Gastroesophageal sphincter (tissue), 2 donors: ENCODE data around the gene OR2C3.

Experiments used
- POLR2A ChIP-seq, 2 donors: fragments of 450-650 bp; IDR thresholded peaks; one replicate each; pipeline ENCODE4 v1.6.1; 2017; ENCODE audit warnings: antibody characterized with exemption in 2 of 2, mild to moderate bottlenecking in 2 of 2, moderate library complexity in 1 of 2
- POLR2AphosphoS5 ChIP-seq: sonication (generic); formaldehyde crosslinking; IDR thresholded peaks from one replicate; pipeline ENCODE4 v1.6.1; 2017; ENCODE audit warnings: antibody characterized with exemption

DNA sequence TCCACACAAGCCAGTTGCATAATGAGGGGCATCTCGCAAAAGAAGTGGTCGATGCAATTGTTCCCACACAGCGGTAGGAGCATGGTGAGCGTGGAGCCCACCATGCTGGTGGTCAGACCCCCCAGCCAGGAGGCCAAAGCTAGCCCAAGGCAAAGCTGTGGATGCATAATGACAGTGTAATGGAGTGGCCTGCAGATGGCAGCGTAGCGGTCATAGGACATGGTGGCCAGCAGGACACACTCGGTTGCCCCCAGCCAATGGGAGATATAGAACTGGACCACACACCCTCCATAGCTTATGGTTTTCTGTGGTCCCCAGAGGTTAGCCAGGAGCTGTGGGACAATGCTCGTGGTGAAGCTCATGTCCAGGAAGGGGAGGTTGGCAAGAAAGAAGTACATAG, 4.3 kb downstream of the OR2C3 start:
- no peak for TF ChIP-seq POLR2A (IDR thresholded peaks at IDR 0.05)
- no peak for TF ChIP-seq POLR2AphosphoS5
